Measurements from ENCODE around the gene GABBR2. TPM values are rescaled to one million over a fixed set of nuclear protein-coding genes. Genes with fewer than 3 reads are reported as not detected.
"Not testable (repeated sequence)": the region's sequence is repeated elsewhere in the genome, so short reads cannot be mapped to it uniquely, and the experiment has no call there.

The GABBR2 gene
- total RNA-seq, 1 donor from 2014 or later = 0.24 TPM

GRCh38 chr9:98504298-98505282 is 204.1 kb downstream of the GABBR2 start:
- no peak for DNase-seq
- Histone ChIP-seq H3K4me3 (no peak overlapping the region), H3K4me1 (peaks cover 30% of the 10 kb centered on the region), H3K27ac (peak overlapping the region; percentile 76), H3K9me3 (no peaks in the 10 kb centered on the region), H3K27me3 (ENCODE audit: low read depth) (no peaks in the 10 kb centered on the region), H3K36me3 (no peaks in the 10 kb centered on the region)
- ATAC-seq = no peak
- intact Hi-C loops (cut with DNase I) = no loop called here
- TF ChIP-seq CTCF (IDR thresholded peaks at IDR 0.05) = no peak

- no peaks in the 10 kb centered on the region for H3K9me3 ChIP-seq
- H3K27me3 ChIP-seq (ENCODE audit: low read depth) = no peaks in the 10 kb centered on the region
- TF ChIP-seq CTCF (IDR thresholded peaks at IDR 0.05) = no peak
- no peak overlapping the region for H3K4me3 ChIP-seq
- H3K27ac ChIP-seq = peak overlapping the region; percentile 76
- intact Hi-C loops (cut with DNase I) = no loop called here
- DNase-seq (no peak), ATAC-seq (no peak)
- no peaks in the 10 kb centered on the region for H3K36me3 ChIP-seq
- H3K4me1 ChIP-seq = peaks cover 30% of the 10 kb centered on the region
Observed at GRCh38 chr9:98503867-98504266, 204.9 kb downstream of the GABBR2 start.

GRCh38 chr9:98502976-98503325 is 205.8 kb downstream of the GABBR2 start:
- no peaks in the 10 kb centered on the region for H3K36me3 ChIP-seq
- ATAC-seq (peak; percentile 85 to 86), DNase-seq (peak; percentile 63)
- H3K4me1 ChIP-seq = peaks cover 30% of the 10 kb centered on the region
- no peak overlapping the region for H3K4me3 ChIP-seq
- peak overlapping the region; percentile 76 for H3K27ac ChIP-seq
- TF ChIP-seq CTCF (IDR thresholded peaks at IDR 0.05) = no peak
- H3K27me3 ChIP-seq (ENCODE audit: low read depth) = no peaks in the 10 kb centered on the region
- intact Hi-C loops (cut with DNase I) = no loop called here
- H3K9me3 ChIP-seq = no peaks in the 10 kb centered on the region

- DNase-seq = no peak
Observed at GRCh38 chr9:98502311-98502975, 206.3 kb downstream of the GABBR2 start.

GRCh38 chr9:98501819-98502218 is 206.9 kb downstream of the GABBR2 start:
- no peak for DNase-seq
- H3K9me3 ChIP-seq = no peaks in the 10 kb centered on the region
- no peak for TF ChIP-seq CTCF (IDR thresholded peaks at IDR 0.05)
- H3K4me3 ChIP-seq = no peak overlapping the region
- no peak for ATAC-seq
- intact Hi-C loops (cut with DNase I) = no loop called here
- no peaks in the 10 kb centered on the region for H3K27me3 ChIP-seq (ENCODE audit: low read depth)
- peak overlapping the region; percentile 76 for H3K27ac ChIP-seq
- peaks cover 30% of the 10 kb centered on the region for H3K4me1 ChIP-seq
- H3K36me3 ChIP-seq = no peaks in the 10 kb centered on the region

More at GRCh38 chr9:98502311-98502975, 206.3 kb downstream of the GABBR2 start:
- H3K36me3 ChIP-seq = no peaks in the 10 kb centered on the region
- H3K4me3 ChIP-seq = no peak overlapping the region
- H3K9me3 ChIP-seq = no peaks in the 10 kb centered on the region
- H3K27me3 ChIP-seq (ENCODE audit: low read depth) = no peaks in the 10 kb centered on the region
- no peak for TF ChIP-seq CTCF (IDR thresholded peaks at IDR 0.05)
- H3K27ac ChIP-seq = peak overlapping the region; percentile 76
- ATAC-seq = peak; percentile 80 to 90
- intact Hi-C loops (cut with DNase I) = no loop called here
- peaks cover 30% of the 10 kb centered on the region for H3K4me1 ChIP-seq

GRCh38 chr9:98501259-98501658 is 207.5 kb downstream of the GABBR2 start:
- intact Hi-C loops (cut with DNase I); H3K9me3 ChIP-seq; H3K4me3 ChIP-seq; H3K27me3 ChIP-seq (ENCODE audit: low read depth); DNase-seq; ATAC-seq; H3K36me3 ChIP-seq: not testable (repeated sequence)
- H3K27ac ChIP-seq = peak overlapping the region; percentile 76
- peaks cover 30% of the 10 kb centered on the region for H3K4me1 ChIP-seq

All from lower lobe of right lung (tissue), 2 donors.